Ishikawa (cell line): ENCODE results near the gene CHAF1A.

Experiments
- CEBPB ChIP-seq: IDR thresholded peaks from 2 replicates; pipeline ENCODE4 v1.6.1; 2012
- CREB1 ChIP-seq: IDR thresholded peaks from 2 replicates; pipeline ENCODE4 v1.6.1; 2012; ENCODE audit warnings: low read depth
- EGR1 ChIP-seq: IDR thresholded peaks from 2 replicates; pipeline ENCODE4 v1.6.1; 2012
- EP300 ChIP-seq: IDR thresholded peaks from 2 replicates; pipeline ENCODE4 v1.6.1; 2012; ENCODE audit warnings: borderline replicate concordance
- FOXM1 ChIP-seq: IDR thresholded peaks from 2 replicates; pipeline ENCODE4 v1.6.1; 2012; ENCODE audit warnings: low read depth, borderline replicate concordance
- NFIC ChIP-seq: IDR thresholded peaks from 2 replicates; pipeline ENCODE4 v1.6.1; 2012
- RAD21 ChIP-seq: IDR thresholded peaks from 2 replicates; pipeline ENCODE4 v1.6.1; 2012; ENCODE audit warnings: low read depth
- REST ChIP-seq: IDR thresholded peaks from 2 replicates; pipeline ENCODE4 v1.6.1; 2012; ENCODE audit warnings: low read depth, mild to moderate bottlenecking
- TAF1 ChIP-seq: IDR thresholded peaks from 2 replicates; pipeline ENCODE4 v1.6.1; 2012; ENCODE audit warnings: low read depth, mild to moderate bottlenecking
- TCF12 ChIP-seq: IDR thresholded peaks from 2 replicates; pipeline ENCODE4 v1.6.1; 2012; ENCODE audit warnings: low read depth
- TEAD4 ChIP-seq: IDR thresholded peaks from 2 replicates; pipeline ENCODE4 v1.6.1; 2012
- YY1 ChIP-seq: IDR thresholded peaks from 2 replicates; pipeline ENCODE4 v1.6.1; 2012; ENCODE audit warnings: low read depth
- ZBTB7A ChIP-seq: IDR thresholded peaks from 2 replicates; pipeline ENCODE4 v1.6.1; 2012; ENCODE audit warnings: low read depth
- TF ChIP-seq, protein P1 (sequence below): IDR thresholded peaks from 2 replicates; pipeline ENCODE4 v1.6.1; 2012
- TF ChIP-seq, protein P2 (sequence below): IDR thresholded peaks from 2 replicates; pipeline ENCODE4 v1.6.1; 2012

Gene CHAF1A

GRCh38 chr19:4390017-4390566 is 12.3 kb upstream of the CHAF1A start:
- TF ChIP-seq, protein P1, sequence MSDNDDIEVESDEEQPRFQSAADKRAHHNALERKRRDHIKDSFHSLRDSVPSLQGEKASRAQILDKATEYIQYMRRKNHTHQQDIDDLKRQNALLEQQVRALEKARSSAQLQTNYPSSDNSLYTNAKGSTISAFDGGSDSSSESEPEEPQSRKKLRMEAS: no peak
- TF ChIP-seq ZBTB7A: no peak
- TF ChIP-seq REST: no peak
- TF ChIP-seq CREB1: no peak
- TF ChIP-seq FOXM1: no peak
- TF ChIP-seq CEBPB: no peak
- TF ChIP-seq RAD21: no peak
- TF ChIP-seq NFIC: no peak
- TF ChIP-seq TCF12: no peak
- TF ChIP-seq TAF1: no peak

GRCh38 chr19:4390567-4391305 is 11.7 kb upstream of the CHAF1A start:
- TF ChIP-seq, protein P2, sequence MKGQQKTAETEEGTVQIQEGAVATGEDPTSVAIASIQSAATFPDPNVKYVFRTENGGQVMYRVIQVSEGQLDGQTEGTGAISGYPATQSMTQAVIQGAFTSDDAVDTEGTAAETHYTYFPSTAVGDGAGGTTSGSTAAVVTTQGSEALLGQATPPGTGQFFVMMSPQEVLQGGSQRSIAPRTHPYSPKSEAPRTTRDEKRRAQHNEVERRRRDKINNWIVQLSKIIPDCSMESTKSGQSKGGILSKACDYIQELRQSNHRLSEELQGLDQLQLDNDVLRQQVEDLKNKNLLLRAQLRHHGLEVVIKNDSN: peak; percentile 83
- no peak for TF ChIP-seq ZBTB7A

- TF ChIP-seq, protein P2: no peak
- no peak for TF ChIP-seq TEAD4
- no peak for TF ChIP-seq CREB1
- no peak for TF ChIP-seq YY1
- no peak for TF ChIP-seq TAF1
- no peak for TF ChIP-seq EP300
- no peak for TF ChIP-seq CEBPB
- TF ChIP-seq NFIC: no peak
- TF ChIP-seq ZBTB7A: no peak
- TF ChIP-seq FOXM1: no peak
Observed at GRCh38 chr19:4391306-4391693, 11.1 kb upstream of the CHAF1A start.

GRCh38 chr19:4391701-4392483 is 10.5 kb upstream of the CHAF1A start:
- TF ChIP-seq RAD21 (no peak), FOXM1 (no peak), NFIC (no peak), ZBTB7A (no peak), TEAD4 (no peak), CEBPB (no peak), EP300 (no peak), CREB1 (no peak), TAF1 (no peak), EGR1 (no peak), REST (no peak), YY1 (no peak), TCF12 (no peak)
- TF ChIP-seq, protein P1: no peak
- TF ChIP-seq, protein P2: no peak

GRCh38 chr19:4393947-4394590 is 8.4 kb upstream of the CHAF1A start:
- TF ChIP-seq EGR1 (no peak), CEBPB (no peak), REST (no peak)
- TF ChIP-seq, protein P1: no peak
